Activated T-cell treated with anti-CD3 and anti-CD28 coated beads, Interleukin-2, amount 50 U/mL, for 48 hours (primary cell): Measurements from ENCODE around the gene VMP1.

ENCODE experiments used
- DNase-seq, 2 experiments: peaks; one replicate each; pipeline ENCODE4 v3.0.0-alpha.2; 2020

Gene VMP1

DNA sequence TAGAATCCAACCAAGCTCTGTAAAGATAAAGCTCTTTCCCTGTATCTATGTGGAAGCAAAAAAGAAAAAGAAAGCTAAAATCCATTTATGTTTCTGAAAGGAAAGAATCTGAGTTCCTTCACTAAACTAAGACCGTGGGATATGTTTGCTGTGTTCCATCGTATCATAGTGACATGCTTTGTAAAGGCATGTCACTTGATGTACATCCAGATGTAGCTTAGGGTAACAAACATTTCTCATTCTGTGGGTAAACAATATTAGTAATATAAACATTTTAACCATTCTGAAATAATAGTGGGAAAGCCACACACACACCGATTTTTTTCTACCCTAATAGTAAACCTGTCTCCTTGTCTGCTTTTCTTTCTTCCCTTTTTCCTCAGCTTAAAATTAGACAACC lies 107.2 kb downstream of the VMP1 start:
- no peak for DNase-seq

DNA sequence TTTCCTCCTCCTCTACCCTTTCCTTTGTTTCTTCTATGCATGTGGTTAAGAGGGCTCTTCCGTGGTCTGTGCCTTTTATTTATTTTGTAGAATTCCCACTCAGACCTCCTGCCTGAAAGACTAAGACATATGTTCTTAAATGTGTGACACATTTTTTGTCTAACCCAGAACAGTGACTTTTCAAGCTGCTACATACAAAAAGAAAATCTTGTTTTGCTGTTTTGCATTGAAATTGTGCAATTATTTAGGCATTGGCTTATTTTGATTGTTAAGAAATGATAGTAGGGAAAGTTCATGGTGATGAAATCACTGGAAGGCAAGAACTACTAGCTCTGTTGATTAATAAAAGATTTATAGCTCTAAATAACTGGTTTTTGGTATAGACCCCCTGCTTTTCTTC lies 108.5 kb downstream of the VMP1 start:
- no peak for DNase-seq

DNA sequence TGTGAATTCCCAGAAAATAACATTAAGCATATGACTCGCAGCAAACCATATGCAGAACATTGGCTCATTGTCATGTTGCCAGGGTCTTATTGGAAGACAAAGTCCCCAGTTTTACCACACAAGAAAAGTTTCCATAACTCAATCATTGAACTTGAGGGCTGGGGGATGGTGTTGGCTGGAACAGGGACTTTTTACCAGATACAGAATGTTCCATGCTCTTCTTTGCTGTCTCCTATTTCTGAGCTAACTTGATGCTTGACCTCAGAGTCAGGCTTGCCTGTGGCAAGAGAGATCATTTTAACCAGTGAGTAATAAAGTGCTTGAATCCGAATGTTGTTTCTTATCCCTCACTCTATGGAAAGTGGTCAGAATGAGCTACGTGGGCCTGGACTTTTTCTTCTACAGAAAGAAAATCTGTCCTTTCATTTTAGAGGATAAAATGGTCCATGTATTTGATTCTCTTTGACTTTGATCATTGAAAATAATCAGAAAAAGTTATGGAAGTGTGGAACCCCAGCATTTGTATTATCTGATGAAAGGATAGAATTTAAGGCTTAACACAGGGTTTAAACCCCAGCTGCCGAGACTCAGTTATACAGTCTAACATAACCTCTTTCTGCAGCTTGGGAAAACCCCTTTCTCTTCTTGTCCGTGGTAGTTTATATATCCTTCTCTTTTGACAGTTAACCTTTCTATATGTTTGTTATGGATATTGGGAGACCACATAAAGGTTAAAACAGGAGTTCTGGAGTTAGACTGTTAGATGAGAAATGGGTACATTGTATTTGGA lies 118.3 kb downstream of the VMP1 start:
- peak; percentile 59 to 70 for DNase-seq

DNA sequence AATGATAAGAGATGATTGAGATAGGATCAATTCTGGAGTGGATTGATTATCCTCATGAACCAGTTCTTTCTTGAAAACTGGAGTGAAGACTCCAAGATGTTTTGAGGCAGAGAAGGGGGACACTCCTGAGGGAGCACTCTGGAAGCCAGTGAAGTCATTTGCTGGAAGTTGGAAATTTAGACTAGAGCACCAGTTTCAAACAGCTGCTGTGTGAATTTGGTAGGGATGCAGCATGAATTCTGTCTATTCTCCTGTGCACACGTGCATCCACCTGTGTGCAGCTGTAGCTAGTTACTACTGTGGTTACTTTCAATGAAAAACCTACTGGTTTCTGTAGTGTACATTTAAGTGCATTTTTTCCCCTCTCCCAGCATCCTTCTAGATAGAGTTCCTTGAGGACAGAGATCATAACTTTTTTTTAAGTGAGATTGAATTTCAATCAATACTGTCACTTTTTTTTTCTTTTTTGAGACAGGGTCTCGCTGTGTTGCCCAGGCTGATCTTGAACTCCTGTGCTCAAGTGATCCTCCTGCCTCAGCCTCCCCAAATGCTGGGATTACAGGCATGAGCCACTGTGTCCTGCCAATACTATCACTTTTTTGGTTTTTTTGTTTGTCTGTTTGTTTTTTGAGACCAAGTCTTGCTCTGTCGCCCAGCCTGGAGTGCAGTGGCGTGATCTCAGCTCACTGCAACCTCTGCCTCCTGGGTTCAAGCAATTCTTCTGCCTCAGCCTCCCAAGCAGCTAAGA lies 119.4 kb downstream of the VMP1 start:
- DNase-seq: peak in 1 of 2 experiments; percentile 48

DNA sequence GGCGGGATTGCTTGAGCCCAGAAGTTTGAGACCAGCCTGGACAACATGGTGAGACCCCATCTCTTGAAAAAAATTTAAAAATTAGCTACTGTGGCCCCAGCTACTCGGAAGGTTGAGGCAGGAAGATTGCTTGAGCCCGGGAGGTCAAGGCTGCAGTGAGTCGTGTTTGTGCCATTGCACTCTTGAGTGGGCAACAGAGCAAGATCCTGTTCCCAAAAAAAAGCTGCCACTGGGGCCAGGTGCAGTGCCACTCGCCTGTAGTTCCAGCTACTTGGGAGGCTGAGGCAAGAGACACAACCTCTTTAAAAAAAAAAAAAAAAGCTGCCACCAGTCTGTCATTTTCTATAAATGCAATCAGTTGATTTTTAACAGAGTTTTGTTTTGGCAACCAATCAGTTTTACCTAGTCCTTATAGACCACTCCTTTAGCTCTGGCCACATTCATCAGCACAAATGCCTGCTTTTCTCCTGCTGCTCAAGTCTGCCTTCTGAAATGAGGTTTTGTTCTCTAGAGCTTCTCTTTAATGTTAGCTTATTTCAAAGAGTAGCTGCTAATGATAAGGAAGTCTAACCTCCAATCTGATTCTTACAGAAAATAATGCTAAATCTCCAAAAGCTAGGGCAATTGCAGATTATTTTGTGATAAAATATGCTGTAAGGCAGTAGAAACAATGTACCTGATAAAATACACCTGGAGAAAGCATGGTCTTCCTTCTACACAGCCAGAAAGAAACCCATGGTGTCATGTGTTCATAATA lies 120.4 kb downstream of the VMP1 start:
- no peak for DNase-seq

DNA sequence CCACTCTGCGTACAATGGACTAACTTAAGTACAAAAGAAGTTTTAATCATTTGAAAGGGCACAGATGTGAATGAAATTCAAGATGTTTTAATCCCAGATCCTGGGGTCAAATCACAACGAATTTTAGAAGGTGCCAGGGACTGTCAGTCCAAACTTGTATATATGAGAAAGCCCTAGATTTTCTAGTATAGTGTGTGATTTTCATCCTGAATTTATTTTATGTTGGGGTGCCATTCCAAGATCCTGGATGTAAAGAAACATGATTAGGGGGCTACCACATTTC lies 121.0 kb downstream of the VMP1 start:
- DNase-seq: no peak

DNA sequence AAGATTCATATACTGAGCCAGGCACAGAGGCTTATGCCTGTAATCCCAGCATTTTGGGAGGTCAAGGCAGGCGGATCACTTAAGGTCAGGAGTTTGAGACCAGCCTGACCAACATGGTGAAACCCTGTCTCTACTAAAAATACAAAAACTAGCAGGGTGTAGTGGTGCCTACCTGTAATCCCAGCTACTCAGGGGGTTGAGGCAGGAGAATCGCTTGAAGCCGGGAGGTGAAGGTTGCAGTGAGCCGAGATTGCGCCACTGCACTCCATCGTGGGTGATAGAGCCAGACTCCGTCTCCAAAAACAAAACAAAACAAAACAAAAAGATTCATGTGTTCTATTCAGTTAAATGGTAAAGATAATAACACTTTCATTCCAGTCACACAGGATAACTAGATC lies 121.4 kb downstream of the VMP1 start:
- peak; percentile 66 to 69 for DNase-seq

DNA sequence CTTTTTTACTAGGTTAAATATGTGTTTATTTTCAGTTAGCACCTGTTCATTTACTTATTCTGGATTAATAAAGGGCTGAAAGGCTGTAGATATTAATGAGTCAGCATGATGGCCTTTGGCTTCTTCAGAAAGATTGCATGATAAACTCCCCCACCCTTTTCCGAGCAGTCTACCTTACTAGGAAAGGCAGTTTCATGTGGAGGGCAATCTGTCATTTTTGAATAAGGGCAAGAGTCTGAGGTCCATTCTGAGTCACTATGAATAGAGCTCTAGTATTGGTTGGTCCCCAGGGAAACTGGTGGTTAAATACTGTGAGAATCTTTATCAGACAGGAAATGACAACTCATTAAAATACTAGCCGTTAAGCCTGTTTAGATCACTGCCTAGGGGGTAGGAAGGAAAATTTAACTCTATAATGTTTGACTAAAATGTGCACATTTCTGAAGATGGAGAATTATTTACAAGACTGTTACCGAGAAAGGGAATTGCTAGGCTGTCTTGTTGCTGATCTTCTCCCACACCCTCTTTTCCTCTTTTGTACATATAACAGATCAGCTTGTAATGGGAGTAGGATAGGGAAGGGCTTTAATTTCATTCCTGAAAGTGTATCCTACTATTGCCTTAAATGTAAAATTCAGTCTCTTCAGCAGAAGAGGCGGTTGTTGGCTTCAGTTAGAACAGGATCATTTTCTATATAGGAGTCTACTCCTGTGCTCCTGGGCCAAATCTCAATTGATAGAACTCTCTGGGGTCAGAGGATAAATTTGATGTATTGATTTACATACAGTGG lies 122.0 kb downstream of the VMP1 start:
- DNase-seq: no peak

DNA sequence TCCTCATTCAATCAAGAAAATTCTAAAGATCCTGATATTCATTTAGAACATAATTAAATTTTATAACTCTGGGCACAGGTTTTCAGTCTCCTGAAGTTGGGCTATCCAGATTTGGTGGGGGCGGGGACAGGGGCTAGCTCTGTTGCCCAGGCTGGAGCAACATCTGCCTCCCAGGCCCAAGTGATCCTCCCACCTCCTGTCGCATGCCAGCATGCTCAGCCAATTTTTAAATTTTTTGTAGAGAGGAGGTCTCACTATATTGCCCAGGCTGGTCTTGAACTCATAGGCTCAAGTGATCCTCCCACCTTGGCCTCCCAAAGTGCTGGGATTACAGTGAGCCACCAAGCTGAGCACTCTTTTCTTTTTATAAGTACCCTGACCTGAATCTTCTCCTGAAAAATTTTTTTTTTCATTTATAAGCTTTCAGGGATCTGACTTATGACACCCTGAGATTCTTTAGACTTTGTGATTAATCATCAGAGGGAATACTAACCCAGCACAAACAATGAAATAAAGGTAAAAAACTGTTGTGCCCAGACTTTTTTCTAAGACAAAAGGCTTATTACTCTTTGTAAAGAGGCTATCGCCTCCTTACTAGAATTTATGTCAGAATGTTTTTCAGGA lies 122.7 kb downstream of the VMP1 start:
- DNase-seq: peak; percentile 73 to 76

DNA sequence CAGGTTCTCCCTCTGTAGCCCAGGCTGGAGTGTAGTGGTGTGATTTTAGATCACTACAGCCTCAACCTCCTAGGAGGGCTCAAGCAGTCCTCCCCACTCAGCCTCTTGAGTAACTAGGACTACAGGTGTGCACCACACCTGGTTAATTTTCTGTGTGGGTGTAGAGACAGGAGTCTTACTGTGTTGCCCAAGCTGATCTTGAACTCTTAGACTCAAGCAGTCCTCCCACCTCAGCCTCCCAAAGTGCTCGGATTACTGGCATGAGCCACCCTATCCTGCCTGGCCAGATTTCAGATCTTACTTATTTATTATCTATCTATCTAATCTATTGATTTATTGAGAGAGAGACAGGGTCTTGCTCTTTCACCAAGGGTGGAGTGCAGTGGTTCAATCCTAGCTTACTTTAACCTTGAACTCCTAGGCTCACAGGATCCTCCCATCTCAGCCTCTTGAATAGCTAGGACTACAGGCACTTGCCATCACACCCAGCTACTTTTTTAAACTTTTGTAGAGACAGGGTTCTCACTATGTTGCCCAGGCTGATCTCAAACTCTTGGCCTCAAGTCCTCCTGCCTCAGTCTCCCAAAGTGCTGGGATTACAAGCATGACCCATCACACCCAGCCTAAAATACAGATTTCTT lies 123.5 kb downstream of the VMP1 start:
- DNase-seq: peak; percentile 68 to 69

DNA sequence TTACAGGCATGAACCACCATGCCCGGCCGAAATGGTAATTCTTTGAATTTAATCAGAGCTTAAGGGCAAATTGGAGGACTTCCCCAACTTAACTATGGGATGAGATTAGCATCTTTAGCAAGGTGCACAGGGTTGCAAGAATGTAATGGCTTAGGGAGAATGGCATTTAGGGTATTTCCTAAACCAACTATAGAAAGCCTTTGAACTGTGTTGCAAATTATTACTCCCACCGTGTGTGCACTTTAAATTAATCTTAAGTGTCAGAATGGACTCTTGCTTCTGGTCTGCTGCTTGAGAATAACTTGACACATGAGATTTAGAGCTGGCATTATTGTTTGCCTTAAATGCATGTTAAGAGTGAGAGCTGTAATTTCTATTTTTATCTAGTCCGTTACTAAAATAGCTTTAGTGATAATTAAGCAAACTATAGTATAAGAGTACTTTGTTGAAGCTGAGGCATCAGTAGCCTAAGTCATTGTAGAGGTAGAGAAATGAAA lies 125.5 kb downstream of the VMP1 start:
- no peak for DNase-seq

DNA sequence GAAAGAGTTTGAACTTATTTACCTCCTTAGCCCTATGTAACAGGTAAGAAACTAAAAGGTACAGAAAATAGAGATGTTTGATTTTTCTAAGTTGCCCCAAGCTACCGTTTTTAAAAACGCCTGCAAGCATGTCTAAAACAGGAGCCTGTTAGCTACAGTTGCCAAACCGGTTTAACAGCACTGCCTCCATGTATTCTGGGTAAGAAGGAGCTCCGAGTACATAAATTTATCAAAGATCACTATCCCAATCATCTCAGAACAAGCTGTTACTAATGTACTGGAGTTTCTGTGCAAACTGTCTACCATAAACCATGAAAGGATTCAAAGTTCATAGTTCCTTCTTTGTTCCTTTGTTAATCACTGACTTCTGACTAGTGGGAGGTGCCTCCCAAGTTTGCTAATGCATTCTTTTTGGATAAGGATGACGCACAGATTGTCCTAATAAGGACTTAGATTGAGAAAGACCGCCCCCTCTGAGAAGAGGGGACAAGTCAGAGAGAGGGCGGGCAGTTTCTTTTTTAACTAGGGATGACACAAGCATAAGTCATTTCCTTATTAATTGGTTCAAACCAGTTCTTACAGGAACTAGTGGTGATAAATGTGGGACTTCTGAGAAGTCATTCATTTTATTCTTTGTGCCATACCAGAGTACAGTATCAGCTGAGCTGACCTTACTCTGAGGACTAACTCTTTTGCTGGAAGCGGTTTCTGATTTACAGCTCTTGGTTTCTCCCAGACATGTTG lies 130.0 kb downstream of the VMP1 start:
- DNase-seq: peak; percentile 39 to 43

DNA sequence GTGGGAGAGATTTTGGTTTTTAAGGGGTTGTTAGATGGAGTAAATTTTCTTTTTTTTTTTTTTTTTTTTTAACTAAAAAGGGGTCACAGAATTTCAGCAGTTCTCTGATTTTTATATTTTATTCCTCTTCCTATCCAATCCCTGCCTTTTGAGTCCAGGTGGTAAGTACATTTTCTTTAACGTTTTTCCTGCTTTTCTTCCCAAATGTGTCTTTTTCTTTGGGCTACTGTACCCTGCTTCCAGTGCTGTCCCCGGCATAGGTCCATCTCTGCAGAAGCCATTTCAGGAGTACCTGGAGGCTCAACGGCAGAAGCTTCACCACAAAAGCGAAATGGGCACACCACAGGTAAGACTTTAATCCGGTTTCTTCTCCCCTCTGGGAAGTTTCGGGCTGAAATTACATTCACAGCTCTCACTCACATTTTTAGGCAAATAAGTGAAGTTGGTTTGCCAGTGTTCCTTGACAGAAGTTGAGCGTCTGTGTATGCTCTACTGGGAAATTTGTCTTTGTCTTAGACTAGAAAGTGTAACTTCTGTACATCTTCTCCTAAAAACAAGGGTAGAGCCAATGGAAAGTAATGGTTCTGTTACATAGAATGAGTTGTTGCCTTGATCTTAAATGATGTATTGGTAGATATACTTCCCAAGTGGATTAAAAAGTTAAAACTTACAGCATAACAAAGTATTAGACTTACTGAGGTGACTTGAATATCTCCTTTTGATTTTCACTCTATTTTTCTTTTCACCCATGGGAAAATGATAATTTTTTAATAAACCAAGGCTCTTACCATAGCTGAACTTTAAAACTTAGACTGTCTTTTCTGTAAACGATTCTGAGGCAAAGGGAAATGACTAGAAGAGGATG lies 130.8 kb downstream of the VMP1 start:
- peak; percentile 65 to 67 for DNase-seq

DNA sequence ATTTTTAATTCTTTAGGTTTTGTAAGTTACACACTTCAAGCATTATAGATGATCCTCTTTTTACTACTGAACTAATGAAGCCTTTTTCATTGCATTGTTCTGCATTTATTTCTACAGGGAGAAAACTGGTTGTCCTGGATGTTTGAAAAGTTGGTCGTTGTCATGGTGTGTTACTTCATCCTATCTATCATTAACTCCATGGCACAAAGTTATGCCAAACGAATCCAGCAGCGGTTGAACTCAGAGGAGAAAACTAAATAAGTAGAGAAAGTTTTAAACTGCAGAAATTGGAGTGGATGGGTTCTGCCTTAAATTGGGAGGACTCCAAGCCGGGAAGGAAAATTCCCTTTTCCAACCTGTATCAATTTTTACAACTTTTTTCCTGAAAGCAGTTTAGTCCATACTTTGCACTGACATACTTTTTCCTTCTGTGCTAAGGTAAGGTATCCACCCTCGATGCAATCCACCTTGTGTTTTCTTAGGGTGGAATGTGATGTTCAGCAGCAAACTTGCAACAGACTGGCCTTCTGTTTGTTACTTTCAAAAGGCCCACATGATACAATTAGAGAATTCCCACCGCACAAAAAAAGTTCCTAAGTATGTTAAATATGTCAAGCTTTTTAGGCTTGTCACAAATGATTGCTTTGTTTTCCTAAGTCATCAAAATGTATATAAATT lies 132.3 kb downstream of the VMP1 start:
- no peak for DNase-seq

DNA sequence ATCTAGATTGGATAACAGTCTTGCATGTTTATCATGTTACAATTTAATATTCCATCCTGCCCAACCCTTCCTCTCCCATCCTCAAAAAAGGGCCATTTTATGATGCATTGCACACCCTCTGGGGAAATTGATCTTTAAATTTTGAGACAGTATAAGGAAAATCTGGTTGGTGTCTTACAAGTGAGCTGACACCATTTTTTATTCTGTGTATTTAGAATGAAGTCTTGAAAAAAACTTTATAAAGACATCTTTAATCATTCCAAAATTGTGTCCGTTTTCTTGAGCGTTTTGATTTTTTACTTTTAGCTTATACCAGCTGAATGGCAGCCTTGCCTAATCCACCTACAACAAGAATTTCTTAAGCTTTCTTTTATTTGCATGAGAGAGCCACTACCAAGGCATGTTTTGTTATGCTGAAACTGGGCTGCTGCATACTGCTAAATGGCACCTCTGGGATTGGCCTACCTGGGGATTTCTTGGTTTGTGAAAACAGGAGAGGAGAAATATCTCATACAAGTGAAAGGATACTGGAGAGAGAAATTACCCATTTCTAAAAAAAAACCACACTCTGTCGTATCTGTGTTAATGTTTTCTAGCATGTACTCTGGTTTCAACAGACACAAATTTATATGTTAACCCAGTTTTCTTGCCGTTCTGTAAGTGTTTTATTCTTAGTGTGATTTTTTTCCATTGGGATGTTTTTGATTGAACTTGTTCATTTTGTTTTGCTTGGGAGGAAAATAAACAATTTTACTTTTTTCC lies 133.1 kb downstream of the VMP1 start:
- DNase-seq: peak; percentile 48 to 49

DNA sequence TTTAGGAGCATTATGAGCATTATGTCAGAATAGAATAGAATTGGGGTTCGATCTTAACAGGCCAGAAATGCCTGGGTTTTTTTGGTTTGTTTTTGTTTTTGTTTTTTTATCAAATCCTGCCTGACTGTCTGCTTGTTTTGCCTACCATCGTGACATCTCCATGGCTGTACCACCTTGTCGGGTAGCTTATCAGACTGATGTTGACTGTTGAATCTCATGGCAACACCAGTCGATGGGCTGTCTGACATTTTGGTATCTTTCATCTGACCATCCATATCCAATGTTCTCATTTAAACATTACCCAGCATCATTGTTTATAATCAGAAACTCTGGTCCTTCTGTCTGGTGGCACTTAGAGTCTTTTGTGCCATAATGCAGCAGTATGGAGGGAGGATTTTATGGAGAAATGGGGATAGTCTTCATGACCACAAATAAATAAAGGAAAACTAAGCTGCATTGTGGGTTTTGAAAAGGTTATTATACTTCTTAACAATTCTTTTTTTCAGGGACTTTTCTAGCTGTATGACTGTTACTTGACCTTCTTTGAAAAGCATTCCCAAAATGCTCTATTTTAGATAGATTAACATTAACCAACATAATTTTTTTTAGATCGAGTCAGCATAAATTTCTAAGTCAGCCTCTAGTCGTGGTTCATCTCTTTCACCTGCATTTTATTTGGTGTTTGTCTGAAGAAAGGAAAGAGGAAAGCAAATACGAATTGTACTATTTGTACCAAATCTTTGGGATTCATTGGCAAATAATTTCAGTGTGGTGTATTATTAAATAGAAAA lies 133.8 kb downstream of the VMP1 start:
- DNase-seq: peak; percentile 45 to 46

DNA sequence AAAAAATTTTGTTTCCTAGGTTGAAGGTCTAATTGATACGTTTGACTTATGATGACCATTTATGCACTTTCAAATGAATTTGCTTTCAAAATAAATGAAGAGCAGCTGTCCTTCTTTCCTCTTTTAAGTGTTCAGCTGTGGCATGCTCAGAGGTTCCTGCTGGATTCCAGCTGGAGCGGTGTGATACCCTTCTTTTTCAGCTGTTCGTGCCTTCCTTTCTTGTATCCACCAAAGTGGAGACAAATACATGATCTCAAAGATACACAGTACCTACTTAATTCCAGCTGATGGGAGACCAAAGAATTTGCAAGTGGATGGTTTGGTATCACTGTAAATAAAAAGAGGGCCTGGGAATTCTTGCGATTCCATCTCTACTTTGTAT lies 134.4 kb downstream of the VMP1 start:
- peak; percentile 50 to 52 for DNase-seq
